Lower leg skin (tissue), 3 donors: ENCODE data around the gene NBR1.
"Not testable (repeated sequence)": the region's sequence is repeated elsewhere in the genome, so short reads cannot be mapped to it uniquely, and the experiment has no call there.

Experiments used
- CTCF ChIP-seq, 3 donors: fragments of 450-650 bp; IDR thresholded peaks; one replicate each; pipeline ENCODE4 v1.5.1; 2016; ENCODE audit warnings: antibody characterized with exemption in 3 of 3, mild to moderate bottlenecking in 3 of 3, moderate library complexity in 2 of 3
- POLR2A ChIP-seq, 2 donors: fragments of 450-650 bp; IDR thresholded peaks; one replicate each; pipeline ENCODE4 v1.6.1; 2016 to 2017; ENCODE audit warnings: antibody characterized with exemption in 2 of 2, mild to moderate bottlenecking in 1 of 2, moderate library complexity in 1 of 2

- not testable (repeated sequence) for TF ChIP-seq CTCF, POLR2A (IDR thresholded peaks at IDR 0.05)
These were observed 37.6 kb upstream of the NBR1 start for GRCh38 chr17:43133439-43133838.
